OCI-LY1 (cell line): ENCODE data around the gene CPA2.

Experiments used
- CTCF ChIP-seq: fragments of 200-600 bp; sonication (generic), shearing (Covaris generic); IDR thresholded peaks from 2 replicates; pipeline ENCODE4 v1.5.1; 2017; ENCODE audit warnings: mild to moderate bottlenecking, antibody characterized with exemption, low read length, moderate library complexity, mixed read lengths
- EZH2 ChIP-seq: fragments of 200-600 bp; sonication (generic), shearing (Covaris generic); IDR thresholded peaks from 2 replicates; pipeline ENCODE4 v1.8.0; 2017; ENCODE audit warnings: borderline replicate concordance, mixed run types, mild to moderate bottlenecking, antibody characterized with exemption, low read length, moderate library complexity, mixed read lengths

GRCh38 chr7:130303982-130304381 lies 37.3 kb downstream of the CPA2 start:
- TF ChIP-seq CTCF (no peak), EZH2 (no peak)
